TTC549 (cell line): ENCODE results near the gene FBXW2.
A peak's percentile ranks its signal among the peaks of the same experiment; 100 is the strongest.
"Not testable (repeated sequence)": the region's sequence is repeated elsewhere in the genome, so short reads cannot be mapped to it uniquely, and the experiment has no call there.

Experiments
- FAIRE-seq: peaks from 2 replicates; lab custom pipeline; 2012; peaks lifted over from hg19 to GRCh38; lab: Jason Lieb, UNC

Gene FBXW2

GRCh38 chr9:120792898-120793765, at the start of gene FBXW2:
Gene FBXW2, minus strand, starts transcription at chr9:120793416. Its CDS starts 5,158 bp downstream, at chr9:120788258.
- FAIRE-seq, result no peak

- no peak for FAIRE-seq
These were observed 48.9 kb upstream of the FBXW2 start for GRCh38 chr9:120841930-120842684.

GRCh38 chr9:120839146-120839545, 45.9 kb upstream of the FBXW2 start:
- no peak for FAIRE-seq

GRCh38 chr9:120837921-120838320, 44.7 kb upstream of the FBXW2 start:
- no peak for FAIRE-seq

- no peak for FAIRE-seq
These were observed 40.1 kb upstream of the FBXW2 start for GRCh38 chr9:120833325-120833724.

- no peak for FAIRE-seq
These were observed 39.6 kb upstream of the FBXW2 start for GRCh38 chr9:120832807-120833206.

- FAIRE-seq, result no peak
These were observed 37.6 kb upstream of the FBXW2 start for GRCh38 chr9:120830865-120831264.

- no peak for FAIRE-seq
These were observed 36.9 kb upstream of the FBXW2 start for GRCh38 chr9:120830151-120830550.

GRCh38 chr9:120829650-120830049, 36.4 kb upstream of the FBXW2 start:
- no peak for FAIRE-seq

GRCh38 chr9:120820095-120820494, 26.9 kb upstream of the FBXW2 start:
- no peak for FAIRE-seq

- FAIRE-seq, result peak; percentile 23
These were observed 25.4 kb upstream of the FBXW2 start for GRCh38 chr9:120818595-120818994.

- FAIRE-seq, result no peak
These were observed 21.9 kb upstream of the FBXW2 start for GRCh38 chr9:120815075-120815474.

- FAIRE-seq, result no peak
These were observed 15.7 kb upstream of the FBXW2 start for GRCh38 chr9:120808931-120809330.

GRCh38 chr9:120807607-120808379, 14.6 kb upstream of the FBXW2 start:
- no peak for FAIRE-seq

- FAIRE-seq, result not testable (repeated sequence)
These were observed 11.7 kb upstream of the FBXW2 start for GRCh38 chr9:120804784-120805363.

GRCh38 chr9:120801441-120801840, 8.2 kb upstream of the FBXW2 start:
- FAIRE-seq, result no peak

GRCh38 chr9:120791161-120791560, 2.1 kb downstream of the FBXW2 start:
- FAIRE-seq, result no peak

- FAIRE-seq, result no peak
These were observed 5.3 kb downstream of the FBXW2 start for GRCh38 chr9:120787933-120788332.

- no peak for FAIRE-seq
These were observed 9.6 kb downstream of the FBXW2 start for GRCh38 chr9:120783602-120784047.

GRCh38 chr9:120781236-120781635, 12.0 kb downstream of the FBXW2 start:
- no peak for FAIRE-seq

- FAIRE-seq, result no peak
These were observed 12.8 kb downstream of the FBXW2 start for GRCh38 chr9:120780367-120780766.

- FAIRE-seq, result no peak
These were observed 14.0 kb downstream of the FBXW2 start for GRCh38 chr9:120779227-120779626.
